Measurements from ENCODE around the gene LRRC4C. TPM values are rescaled to one million over a fixed set of nuclear protein-coding genes. Genes with fewer than 3 reads are reported as not detected.

The LRRC4C gene
- total and polyA plus RNA-seq, 4 experiments from 2014 or later, result not detected

DNA sequence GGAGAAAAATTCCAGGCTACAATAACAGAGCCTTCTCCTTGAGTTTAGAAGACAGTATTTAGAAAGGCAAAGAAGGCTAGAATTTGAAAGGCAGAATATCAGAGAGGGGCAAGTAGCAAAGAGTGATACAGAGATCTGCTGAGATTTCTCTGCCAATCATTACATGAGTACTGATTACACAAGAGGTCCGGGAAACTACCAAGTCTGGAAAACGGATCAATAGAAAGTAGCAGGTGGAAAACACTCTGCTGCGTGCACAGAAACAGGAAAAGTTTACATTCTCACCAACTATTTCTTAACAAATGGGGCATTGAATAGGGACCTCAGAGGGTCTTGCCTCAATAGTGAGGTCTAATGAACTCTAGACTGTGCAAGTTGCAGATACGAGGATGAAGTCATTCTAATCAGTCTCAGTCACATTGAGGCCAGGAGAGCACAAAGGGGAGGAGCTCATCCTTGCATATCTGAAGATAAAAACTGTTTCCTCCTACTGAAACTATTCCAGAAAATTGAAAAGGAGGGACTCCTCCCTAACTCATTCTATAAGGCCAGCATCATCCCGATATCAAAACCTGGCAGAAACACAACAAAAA lies 1099.2 kb downstream of the LRRC4C start:
- H3K4me1 ChIP-seq (ENCODE audit: insufficient read depth, low read length), result no peaks in the 10 kb centered on the region
- no peak for DNase-seq
- intact Hi-C loops (cut with micrococcal nuclease), result no loop called here
- H3K9me3 ChIP-seq (ENCODE audit: control insufficient read depth in 1 of 2, low read length in 2 of 2), result no peaks in the 10 kb centered on the region
- Mint-ChIP-seq H3K4me1 (peaks cover 0 to 2% (median 0%) of the 10 kb centered on the region in 4 donors), H3K27me3 (no peaks in the 10 kb centered on the region), H3K4me3 (no peak overlapping the region), H3K36me3 (no peaks in the 10 kb centered on the region), H3K27ac (no peak overlapping the region), H3K9me3 (peaks cover 5 to 41% (median 21%) of the 10 kb centered on the region in 8 donors)
- H3K36me3 ChIP-seq (ENCODE audit: insufficient read depth, low read length), result no peaks in the 10 kb centered on the region
- ChIA-PET CTCF (ENCODE audit: partially characterized antibody) (no interaction called here), POLR2A (ENCODE audit: partially characterized antibody) (no interaction called here)
- H3K27me3 ChIP-seq (ENCODE audit: insufficient read depth, low read length), result no peaks in the 10 kb centered on the region
- H3K27ac ChIP-seq (ENCODE audit: low read depth, low read length), result no peak overlapping the region
- no peak overlapping the region for H3K4me3 ChIP-seq (ENCODE audit: low read length in 2 of 2)

DNA sequence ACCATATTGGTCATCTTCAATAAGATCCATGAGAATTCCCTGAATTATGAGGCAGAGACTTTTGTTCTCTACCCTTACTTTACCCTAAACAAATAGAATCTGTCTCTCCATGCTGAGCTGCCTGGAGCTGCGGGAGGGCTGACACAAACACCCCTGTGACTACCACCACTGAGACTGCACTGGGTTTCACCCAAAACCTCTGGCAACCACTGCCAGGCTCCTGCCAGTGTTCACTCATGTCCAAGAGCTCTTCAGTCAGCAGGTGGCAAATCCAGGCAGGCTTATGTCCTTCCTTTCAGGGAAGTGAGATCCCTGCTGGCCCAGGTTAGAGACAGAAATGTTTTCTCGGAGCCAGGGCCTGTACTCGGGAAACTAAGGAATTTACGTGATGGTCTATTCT lies 1105.3 kb downstream of the LRRC4C start:
- Histone ChIP-seq H3K27me3 (ENCODE audit: insufficient read depth, low read length) (no peaks in the 10 kb centered on the region), H3K27ac (ENCODE audit: low read depth, low read length) (no peak overlapping the region), H3K9me3 (ENCODE audit: control insufficient read depth in 1 of 2, low read length in 2 of 2) (peaks cover 0 to 3% of the 10 kb centered on the region in 2 donors), H3K4me1 (ENCODE audit: insufficient read depth, low read length) (no peaks in the 10 kb centered on the region), H3K36me3 (ENCODE audit: insufficient read depth, low read length) (no peaks in the 10 kb centered on the region), H3K4me3 (ENCODE audit: low read length in 2 of 2) (no peak overlapping the region)
- Mint-ChIP-seq H3K9me3 (peaks cover 2 to 18% (median 13%) of the 10 kb centered on the region in 8 donors), H3K27ac (no peak overlapping the region), H3K36me3 (no peaks in the 10 kb centered on the region), H3K4me3 (no peak overlapping the region), H3K4me1 (peaks cover 0 to 2% (median 0%) of the 10 kb centered on the region in 4 donors), H3K27me3 (no peaks in the 10 kb centered on the region)
- DNase-seq, result no peak
- ChIA-PET POLR2A (ENCODE audit: partially characterized antibody) (no interaction called here), CTCF (ENCODE audit: partially characterized antibody) (no interaction called here)
- intact Hi-C loops (cut with micrococcal nuclease), result no loop called here

DNA sequence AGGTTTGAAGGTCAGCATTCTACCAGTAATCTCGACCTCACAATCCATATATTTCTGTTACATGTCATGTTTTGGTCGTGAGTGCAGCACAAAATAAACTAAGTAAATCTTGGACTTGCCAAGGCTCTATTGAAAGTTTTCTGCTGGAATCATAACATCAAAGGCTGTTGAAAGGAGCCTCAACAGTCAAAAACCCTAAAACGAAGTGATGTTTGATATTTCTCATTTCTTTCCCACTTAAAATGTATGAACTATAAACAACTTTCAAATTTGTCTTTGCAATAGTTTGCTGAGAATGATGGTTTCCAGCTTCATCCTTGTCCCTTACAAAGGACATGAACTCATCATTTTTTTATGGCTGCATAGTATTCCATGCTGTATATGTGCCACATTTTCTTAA lies 1118.5 kb downstream of the LRRC4C start:
- Histone ChIP-seq H3K4me3 (ENCODE audit: low read length in 2 of 2) (no peak overlapping the region), H3K27ac (ENCODE audit: low read depth, low read length) (no peak overlapping the region), H3K27me3 (ENCODE audit: insufficient read depth, low read length) (no peaks in the 10 kb centered on the region), H3K36me3 (ENCODE audit: insufficient read depth, low read length) (no peaks in the 10 kb centered on the region), H3K4me1 (ENCODE audit: insufficient read depth, low read length) (no peaks in the 10 kb centered on the region), H3K9me3 (ENCODE audit: control insufficient read depth in 1 of 2, low read length in 2 of 2) (no peaks in the 10 kb centered on the region)
- H3K36me3 Mint-ChIP-seq, result no peaks in the 10 kb centered on the region
- DNase-seq, result no peak
- no peaks in the 10 kb centered on the region for H3K4me1 Mint-ChIP-seq
- no peak overlapping the region for H3K4me3 Mint-ChIP-seq
- POLR2A ChIA-PET (ENCODE audit: partially characterized antibody), result no interaction called here
- H3K27ac Mint-ChIP-seq, result no peak overlapping the region
- H3K9me3 Mint-ChIP-seq, result peaks cover 2 to 22% (median 8%) of the 10 kb centered on the region in 8 donors
- no peaks in the 10 kb centered on the region for H3K27me3 Mint-ChIP-seq
- CTCF ChIA-PET (ENCODE audit: partially characterized antibody), result no interaction called here
- intact Hi-C loops (cut with micrococcal nuclease), result no loop called here

DNA sequence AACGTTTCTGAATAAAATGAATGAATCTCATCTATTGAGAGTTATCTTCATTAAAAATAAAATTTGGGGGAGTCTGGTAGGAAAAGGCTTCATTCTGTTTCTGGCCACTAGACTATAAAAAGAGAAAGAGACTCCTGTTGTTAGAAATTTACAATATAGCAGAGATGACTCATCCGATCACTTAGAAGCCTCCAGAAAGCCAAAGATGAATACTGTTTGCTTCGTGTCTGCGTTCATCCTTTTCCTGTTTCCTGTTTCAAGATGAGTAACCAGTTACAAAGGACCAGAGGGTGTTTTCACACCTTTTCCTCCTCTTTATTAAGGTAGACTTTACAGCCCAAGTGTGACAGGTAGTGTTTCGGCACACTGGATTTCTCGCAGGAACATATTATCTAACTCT lies 1120.7 kb downstream of the LRRC4C start:
- Histone ChIP-seq H3K27me3 (ENCODE audit: insufficient read depth, low read length) (no peaks in the 10 kb centered on the region), H3K4me3 (ENCODE audit: low read length in 2 of 2) (no peak overlapping the region), H3K36me3 (ENCODE audit: insufficient read depth, low read length) (no peaks in the 10 kb centered on the region), H3K9me3 (ENCODE audit: control insufficient read depth in 1 of 2, low read length in 2 of 2) (no peaks in the 10 kb centered on the region), H3K27ac (ENCODE audit: low read depth, low read length) (no peak overlapping the region), H3K4me1 (ENCODE audit: insufficient read depth, low read length) (no peaks in the 10 kb centered on the region)
- intact Hi-C loops (cut with micrococcal nuclease), result no loop called here
- ChIA-PET POLR2A (ENCODE audit: partially characterized antibody) (no interaction called here), CTCF (ENCODE audit: partially characterized antibody) (no interaction called here)
- Mint-ChIP-seq H3K9me3 (peaks cover 0 to 21% (median 5%) of the 10 kb centered on the region in 8 donors), H3K4me1 (no peaks in the 10 kb centered on the region), H3K36me3 (no peaks in the 10 kb centered on the region), H3K27ac (no peak overlapping the region), H3K27me3 (no peaks in the 10 kb centered on the region), H3K4me3 (no peak overlapping the region)
- no peak for DNase-seq

GRCh38 chr11:40338062-40338461 lies 1121.4 kb downstream of the LRRC4C start:
- Mint-ChIP-seq H3K4me3 (no peak overlapping the region), H3K36me3 (no peaks in the 10 kb centered on the region), H3K27ac (no peak overlapping the region), H3K4me1 (no peaks in the 10 kb centered on the region), H3K27me3 (no peaks in the 10 kb centered on the region), H3K9me3 (peaks cover 0 to 23% (median 5%) of the 10 kb centered on the region in 8 donors)
- H3K4me3 ChIP-seq (ENCODE audit: low read length in 2 of 2), result no peak overlapping the region
- no peak for DNase-seq
- intact Hi-C loops (cut with micrococcal nuclease), result no loop called here
- no peak overlapping the region for H3K27ac ChIP-seq (ENCODE audit: low read depth, low read length)
- H3K4me1 ChIP-seq (ENCODE audit: insufficient read depth, low read length), result no peaks in the 10 kb centered on the region
- no peaks in the 10 kb centered on the region for H3K27me3 ChIP-seq (ENCODE audit: insufficient read depth, low read length)
- POLR2A ChIA-PET (ENCODE audit: partially characterized antibody), result no interaction called here
- no peaks in the 10 kb centered on the region for H3K9me3 ChIP-seq (ENCODE audit: control insufficient read depth in 1 of 2, low read length in 2 of 2)
- CTCF ChIA-PET (ENCODE audit: partially characterized antibody), result no interaction called here
- no peaks in the 10 kb centered on the region for H3K36me3 ChIP-seq (ENCODE audit: insufficient read depth, low read length)

DNA sequence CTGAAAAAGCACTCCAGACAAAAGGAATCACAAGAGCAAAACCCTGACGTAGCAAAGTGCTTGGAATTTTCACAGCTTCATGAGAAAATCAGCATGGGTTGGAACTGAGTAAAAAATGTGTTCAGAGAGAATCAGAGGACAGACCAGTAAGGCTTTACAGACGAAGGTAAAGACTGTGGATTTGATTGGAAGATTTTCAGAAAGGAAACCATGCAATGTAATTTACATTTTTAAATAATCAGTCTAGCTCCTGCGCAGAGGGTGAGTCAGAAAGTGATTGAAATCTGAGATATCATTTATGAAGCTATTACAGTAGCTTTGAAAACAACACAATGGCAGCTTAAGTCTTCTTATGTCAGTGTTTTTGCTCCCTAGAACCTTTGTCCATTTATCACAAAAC lies 1122.3 kb downstream of the LRRC4C start:
- no peaks in the 10 kb centered on the region for H3K36me3 ChIP-seq (ENCODE audit: insufficient read depth, low read length)
- Mint-ChIP-seq H3K4me1 (no peaks in the 10 kb centered on the region), H3K36me3 (no peaks in the 10 kb centered on the region), H3K9me3 (peaks cover 2 to 24% (median 8%) of the 10 kb centered on the region in 8 donors), H3K27me3 (no peaks in the 10 kb centered on the region), H3K27ac (no peak overlapping the region), H3K4me3 (no peak overlapping the region)
- no peaks in the 10 kb centered on the region for H3K9me3 ChIP-seq (ENCODE audit: control insufficient read depth in 1 of 2, low read length in 2 of 2)
- H3K4me1 ChIP-seq (ENCODE audit: insufficient read depth, low read length), result no peaks in the 10 kb centered on the region
- ChIA-PET CTCF (ENCODE audit: partially characterized antibody) (no interaction called here), POLR2A (ENCODE audit: partially characterized antibody) (no interaction called here)
- H3K4me3 ChIP-seq (ENCODE audit: low read length in 2 of 2), result no peak overlapping the region
- H3K27me3 ChIP-seq (ENCODE audit: insufficient read depth, low read length), result no peaks in the 10 kb centered on the region
- no peak for DNase-seq
- no peak overlapping the region for H3K27ac ChIP-seq (ENCODE audit: low read depth, low read length)
- intact Hi-C loops (cut with micrococcal nuclease), result no loop called here

DNA sequence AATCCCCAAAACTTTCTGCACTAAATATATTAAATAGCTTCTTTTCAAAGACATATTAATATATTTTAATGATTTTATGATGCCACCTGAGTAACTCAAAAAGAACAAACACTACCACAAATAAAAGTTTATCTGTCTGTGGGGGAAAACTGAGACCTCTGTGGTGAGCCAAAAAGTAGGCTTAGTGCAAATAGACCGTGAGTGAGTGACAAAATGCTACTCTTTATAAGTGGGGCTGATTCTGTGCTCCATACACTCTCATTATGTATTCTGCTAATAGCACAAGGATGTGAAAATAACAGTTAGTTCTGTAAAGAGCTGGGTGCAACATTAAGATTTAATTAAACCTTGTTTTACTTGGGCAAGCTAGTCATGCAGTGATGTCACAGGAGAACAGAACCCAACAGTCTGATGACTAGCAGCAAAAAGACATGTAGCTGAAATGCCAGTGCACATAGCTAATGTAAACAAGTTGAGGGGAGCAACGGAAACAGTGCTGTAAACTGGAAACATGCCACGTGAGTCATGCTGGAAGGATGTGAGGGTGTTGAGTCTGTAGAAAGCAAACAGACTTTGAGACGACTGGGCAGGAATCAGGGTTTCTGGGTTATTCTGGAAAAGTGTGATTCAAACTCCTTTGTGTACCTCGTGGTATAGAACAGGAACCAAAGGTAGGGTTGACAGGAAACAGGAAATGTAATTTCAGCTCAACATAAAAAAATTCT lies 1130.4 kb downstream of the LRRC4C start:
- Mint-ChIP-seq H3K4me3 (no peak overlapping the region), H3K36me3 (no peaks in the 10 kb centered on the region), H3K4me1 (no peaks in the 10 kb centered on the region), H3K27me3 (no peaks in the 10 kb centered on the region), H3K27ac (no peak overlapping the region), H3K9me3 (peaks cover 0 to 31% (median 15%) of the 10 kb centered on the region in 8 donors)
- Histone ChIP-seq H3K4me3 (ENCODE audit: low read length in 2 of 2) (no peak overlapping the region), H3K27me3 (ENCODE audit: insufficient read depth, low read length) (no peaks in the 10 kb centered on the region), H3K27ac (ENCODE audit: low read depth, low read length) (no peak overlapping the region), H3K36me3 (ENCODE audit: insufficient read depth, low read length) (no peaks in the 10 kb centered on the region), H3K9me3 (ENCODE audit: control insufficient read depth in 1 of 2, low read length in 2 of 2) (peaks cover 0 to 5% of the 10 kb centered on the region in 2 donors), H3K4me1 (ENCODE audit: insufficient read depth, low read length) (no peaks in the 10 kb centered on the region)
- DNase-seq, result no peak
- intact Hi-C loops (cut with micrococcal nuclease), result no loop called here
- CTCF ChIA-PET (ENCODE audit: partially characterized antibody), result no interaction called here
- POLR2A ChIA-PET (ENCODE audit: partially characterized antibody), result no interaction called here
